GM21526 (cell line): ENCODE measurements around the gene GSTA4.

ENCODE experiments used
- ATAC-seq: cut with Tn5 transposase; IDR thresholded peaks from one replicate; pipeline ENCODE4 v1.9.1; 2021; ENCODE audit warnings: moderate library complexity; ENCODE audit not compliant: unreplicated experiment, low FRiP score

Gene GSTA4

GRCh38 chr6:52995089-52995912 is at the start of gene GSTA4:
Gene GSTA4, minus strand, starts transcription at chr6:52995284. Its CDS starts 1,041 bp downstream, at chr6:52994243.
- ATAC-seq: peak; percentile 93

- ATAC-seq: no peak
Observed at GRCh38 chr6:53044572-53044971, 49.5 kb upstream of the GSTA4 start.

GRCh38 chr6:53044071-53044470 is 49.0 kb upstream of the GSTA4 start:
- ATAC-seq: no peak

GRCh38 chr6:53043581-53043980 is 48.5 kb upstream of the GSTA4 start:
- ATAC-seq: no peak

- ATAC-seq: no peak
Observed at GRCh38 chr6:53042112-53042511, 47.0 kb upstream of the GSTA4 start.

- ATAC-seq: no peak
Observed at GRCh38 chr6:53041356-53041755, 46.3 kb upstream of the GSTA4 start.

GRCh38 chr6:53038596-53038995 is 43.5 kb upstream of the GSTA4 start:
- no peak for ATAC-seq

- no peak for ATAC-seq
Observed at GRCh38 chr6:53038141-53038540, 43.1 kb upstream of the GSTA4 start.

- no peak for ATAC-seq
Observed at GRCh38 chr6:53035549-53036213, 40.6 kb upstream of the GSTA4 start.

GRCh38 chr6:53033764-53034163 is 38.7 kb upstream of the GSTA4 start:
- ATAC-seq: no peak

GRCh38 chr6:53032849-53033248 is 37.8 kb upstream of the GSTA4 start:
- ATAC-seq: no peak

GRCh38 chr6:53031281-53031680 is 36.2 kb upstream of the GSTA4 start:
- no peak for ATAC-seq

- ATAC-seq: no peak
Observed at GRCh38 chr6:53029761-53030160, 34.7 kb upstream of the GSTA4 start.

- ATAC-seq: no peak
Observed at GRCh38 chr6:53029257-53029656, 34.2 kb upstream of the GSTA4 start.

- ATAC-seq: no peak
Observed at GRCh38 chr6:53028467-53028866, 33.4 kb upstream of the GSTA4 start.

- ATAC-seq: no peak
Observed at GRCh38 chr6:53027131-53027718, 32.1 kb upstream of the GSTA4 start.

GRCh38 chr6:53026526-53026925 is 31.4 kb upstream of the GSTA4 start:
- no peak for ATAC-seq

- ATAC-seq: no peak
Observed at GRCh38 chr6:53023323-53023722, 28.2 kb upstream of the GSTA4 start.

GRCh38 chr6:53020005-53020744 is 25.1 kb upstream of the GSTA4 start:
- ATAC-seq: no peak

GRCh38 chr6:53018446-53018845 is 23.4 kb upstream of the GSTA4 start:
- ATAC-seq: no peak

- ATAC-seq: no peak
Observed at GRCh38 chr6:53015486-53015885, 20.4 kb upstream of the GSTA4 start.
